Neural progenitor cell (in vitro differentiated cells): ENCODE measurements around the gene TBC1D19. TPM values are rescaled to one million over a fixed set of nuclear protein-coding genes. Genes with fewer than 3 reads are reported as not detected.

Source experiments
- DNase-seq: peaks from one replicate; pipeline ENCODE4 v3.0.0-alpha.2; 2016; ENCODE audit warnings: low spot score
- H2AFZ ChIP-seq: fragments of 200-600 bp; sonication (generic); replicated peaks from 2 replicates; pipeline ENCODE4 v1.6.1; 2016; ENCODE audit warnings: antibody characterized with exemption
- H3F3A ChIP-seq: fragments of 200-600 bp; sonication (generic); 2 replicates; pipeline ENCODE4 v1.6.1; 2016; ENCODE audit warnings: antibody characterized with exemption, low read depth
- H3K27ac ChIP-seq: fragments of 200-600 bp; sonication (generic); 2 replicates; pipeline ENCODE4 v1.5.1; 2016; ENCODE audit warnings: mild to moderate bottlenecking
- H3K27me3 ChIP-seq: fragments of 200-600 bp; sonication (generic); 2 replicates; pipeline ENCODE4 v1.6.1; 2016; ENCODE audit warnings: mild to moderate bottlenecking, moderate library complexity
- H3K36me3 ChIP-seq: fragments of 200-600 bp; sonication (generic); 2 replicates; pipeline ENCODE4 v1.5.1; 2016
- H3K4me1 ChIP-seq: fragments of 200-600 bp; sonication (generic); 2 replicates; pipeline ENCODE4 v1.6.1; 2016; ENCODE audit warnings: mixed run types
- H3K4me2 ChIP-seq: fragments of 200-600 bp; sonication (generic); 2 replicates; pipeline ENCODE4 v1.6.1; 2016
- H3K4me3 ChIP-seq: fragments of 200-600 bp; sonication (generic); 2 replicates; pipeline ENCODE4 v1.5.1; 2016
- H3K79me2 ChIP-seq: fragments of 200-600 bp; sonication (generic); 2 replicates; pipeline ENCODE4 v1.6.1; 2016; ENCODE audit warnings: low read depth
- H3K9ac ChIP-seq: fragments of 200-600 bp; sonication (generic); 2 replicates; pipeline ENCODE4 v1.6.1; 2016
- H3K9me3 ChIP-seq: fragments of 200-600 bp; sonication (generic); 2 replicates; pipeline ENCODE4 v1.5.1; 2016; ENCODE audit warnings: low read depth
- H4K20me1 ChIP-seq: fragments of 200-600 bp; sonication (generic); 2 replicates; pipeline ENCODE4 v1.6.1; 2016; ENCODE audit warnings: low read depth
- H3K27ac Mint-ChIP-seq: 3 replicates; pipeline ENCODE4 v1.8.0; 2021; ENCODE audit warnings: mixed read lengths
- H3K27me3 Mint-ChIP-seq: 2 replicates; pipeline ENCODE4 v1.8.0; 2022; ENCODE audit warnings: low read depth, mild to moderate bottlenecking, inconsistent platforms, moderate library complexity, mixed read lengths; ENCODE audit not compliant: insufficient read depth
- H3K36me3 Mint-ChIP-seq: 3 replicates; pipeline ENCODE4 v1.8.0; 2021; ENCODE audit warnings: mixed read lengths
- H3K4me1 Mint-ChIP-seq: 3 replicates; pipeline ENCODE4 v1.8.0; 2021; ENCODE audit warnings: mixed read lengths
- H3K4me3 Mint-ChIP-seq: 3 replicates; pipeline ENCODE4 v1.8.0; 2021; ENCODE audit warnings: mild to moderate bottlenecking, moderate library complexity, mixed read lengths
- H3K9me3 Mint-ChIP-seq: 3 replicates; pipeline ENCODE4 v1.8.0; 2020; ENCODE audit warnings: mixed read lengths
- CTCF ChIP-seq: fragments of 200-600 bp; sonication (generic); IDR thresholded peaks from 2 replicates; pipeline ENCODE4 v1.5.1; 2017; ENCODE audit warnings: antibody characterized with exemption, mild to moderate bottlenecking
- EZH2 ChIP-seq: fragments of 200-600 bp; sonication (generic); IDR thresholded peaks from 2 replicates; pipeline ENCODE4 v1.6.1; 2017; ENCODE audit warnings: antibody characterized with exemption, mild to moderate bottlenecking, moderate library complexity
- EZH2phosphoT487 ChIP-seq: fragments of 200-600 bp; sonication (generic); IDR thresholded peaks from 2 replicates; pipeline ENCODE4 v1.6.1; 2017; ENCODE audit warnings: antibody characterized with exemption
- total RNA-seq: library from RNA; depleted of rRNA; stranded (reverse); fragments of >200 nt; gene quantifications from 2 replicates; pipeline ENCODE4 v1.2.3, GENCODE V29; 2015; ENCODE audit warnings: low replicate concordance

Gene TBC1D19
- total RNA-seq, 1 donor from 2014 or later, result 30.7 TPM

GRCh38 chr4:26609868-26610267, 26.0 kb downstream of the TBC1D19 start:
- H2AFZ ChIP-seq, result no peak overlapping the region
- peaks cover 11% of the 10 kb centered on the region for H3K4me1 ChIP-seq
- no peak overlapping the region for H3K4me2 ChIP-seq
- H3K27ac ChIP-seq, result no peak overlapping the region
- H3K9ac ChIP-seq, result no peak overlapping the region
- H4K20me1 ChIP-seq, result peaks cover 3% of the 10 kb centered on the region
- no peaks in the 10 kb centered on the region for H3K79me2 ChIP-seq
- Mint-ChIP-seq H3K4me1 (no peaks in the 10 kb centered on the region), H3K9me3 (no peaks in the 10 kb centered on the region), H3K27me3 (peaks cover 2% of the 10 kb centered on the region), H3K27ac (no peak overlapping the region), H3K4me3 (no peak overlapping the region), H3K36me3 (no peaks in the 10 kb centered on the region)
- TF ChIP-seq EZH2phosphoT487 (no peak), CTCF (no peak), EZH2 (no peak)
- H3F3A ChIP-seq, result peaks cover 5% of the 10 kb centered on the region
- H3K9me3 ChIP-seq, result no peaks in the 10 kb centered on the region
- no peaks in the 10 kb centered on the region for H3K27me3 ChIP-seq
- H3K36me3 ChIP-seq, result no peaks in the 10 kb centered on the region
- no peak for DNase-seq
- no peak overlapping the region for H3K4me3 ChIP-seq

GRCh38 chr4:26611372-26611771, 27.5 kb downstream of the TBC1D19 start:
- no peaks in the 10 kb centered on the region for H3K27me3 Mint-ChIP-seq
- H3K79me2 ChIP-seq, result no peaks in the 10 kb centered on the region
- H3K27ac Mint-ChIP-seq, result no peak overlapping the region
- H3K9ac ChIP-seq, result no peak overlapping the region
- H3K4me1 ChIP-seq, result peaks cover 9% of the 10 kb centered on the region
- H3K4me1 Mint-ChIP-seq, result no peaks in the 10 kb centered on the region
- peaks cover 5% of the 10 kb centered on the region for H3F3A ChIP-seq
- no peaks in the 10 kb centered on the region for H3K9me3 Mint-ChIP-seq
- peaks cover 3% of the 10 kb centered on the region for H4K20me1 ChIP-seq
- no peak overlapping the region for H3K4me2 ChIP-seq
- H3K4me3 Mint-ChIP-seq, result no peak overlapping the region
- no peaks in the 10 kb centered on the region for H3K27me3 ChIP-seq
- H3K27ac ChIP-seq, result no peak overlapping the region
- H3K9me3 ChIP-seq, result no peaks in the 10 kb centered on the region
- TF ChIP-seq CTCF, result no peak
- no peak for TF ChIP-seq EZH2phosphoT487
- no peak for TF ChIP-seq EZH2
- H3K36me3 Mint-ChIP-seq, result no peaks in the 10 kb centered on the region
- no peak overlapping the region for H3K4me3 ChIP-seq
- no peaks in the 10 kb centered on the region for H3K36me3 ChIP-seq
- no peak overlapping the region for H2AFZ ChIP-seq
- no peak for DNase-seq

GRCh38 chr4:26611885-26612284, 28.0 kb downstream of the TBC1D19 start:
- DNase-seq, result no peak
- H3K4me2 ChIP-seq, result no peak overlapping the region
- no peaks in the 10 kb centered on the region for H3K4me1 Mint-ChIP-seq
- no peaks in the 10 kb centered on the region for H4K20me1 ChIP-seq
- H3K36me3 ChIP-seq, result no peaks in the 10 kb centered on the region
- H3K4me3 ChIP-seq, result no peak overlapping the region
- TF ChIP-seq EZH2 (no peak), EZH2phosphoT487 (no peak), CTCF (no peak)
- H3K4me1 ChIP-seq, result peaks cover 4% of the 10 kb centered on the region
- H3K4me3 Mint-ChIP-seq, result no peak overlapping the region
- H3K9ac ChIP-seq, result no peak overlapping the region
- no peaks in the 10 kb centered on the region for H3K9me3 ChIP-seq
- H3K27me3 ChIP-seq, result no peaks in the 10 kb centered on the region
- no peak overlapping the region for H2AFZ ChIP-seq
- H3K36me3 Mint-ChIP-seq, result no peaks in the 10 kb centered on the region
- H3K27ac ChIP-seq, result no peak overlapping the region
- no peak overlapping the region for H3K27ac Mint-ChIP-seq
- no peaks in the 10 kb centered on the region for H3K27me3 Mint-ChIP-seq
- no peaks in the 10 kb centered on the region for H3K79me2 ChIP-seq
- peaks cover 1% of the 10 kb centered on the region for H3F3A ChIP-seq
- no peaks in the 10 kb centered on the region for H3K9me3 Mint-ChIP-seq

GRCh38 chr4:26613237-26613636, 29.4 kb downstream of the TBC1D19 start:
- Histone ChIP-seq H3K79me2 (no peaks in the 10 kb centered on the region), H3K4me1 (no peaks in the 10 kb centered on the region), H3K27ac (no peak overlapping the region), H3K4me2 (no peak overlapping the region), H3F3A (no peaks in the 10 kb centered on the region), H3K27me3 (no peaks in the 10 kb centered on the region), H2AFZ (no peak overlapping the region), H3K36me3 (no peaks in the 10 kb centered on the region), H3K4me3 (no peak overlapping the region), H4K20me1 (no peaks in the 10 kb centered on the region), H3K9me3 (no peaks in the 10 kb centered on the region), H3K9ac (no peak overlapping the region)
- Mint-ChIP-seq H3K9me3 (no peaks in the 10 kb centered on the region), H3K4me1 (no peaks in the 10 kb centered on the region), H3K36me3 (no peaks in the 10 kb centered on the region), H3K27ac (no peak overlapping the region), H3K27me3 (no peaks in the 10 kb centered on the region), H3K4me3 (no peak overlapping the region)
- TF ChIP-seq EZH2, result no peak
- TF ChIP-seq EZH2phosphoT487, result no peak
- TF ChIP-seq CTCF, result no peak
- no peak for DNase-seq
